Lower leg skin (tissue), 3 donors: Measurements from ENCODE around the gene DPH2.

ENCODE experiments used
- CTCF ChIP-seq, 3 donors: fragments of 450-650 bp; IDR thresholded peaks; one replicate each; pipeline ENCODE4 v1.5.1; 2016; ENCODE audit warnings: antibody characterized with exemption in 3 of 3, mild to moderate bottlenecking in 3 of 3, moderate library complexity in 2 of 3
- POLR2A ChIP-seq, 2 donors: fragments of 450-650 bp; IDR thresholded peaks; one replicate each; pipeline ENCODE4 v1.6.1; 2016 to 2017; ENCODE audit warnings: antibody characterized with exemption in 2 of 2, mild to moderate bottlenecking in 1 of 2, moderate library complexity in 1 of 2

DNA sequence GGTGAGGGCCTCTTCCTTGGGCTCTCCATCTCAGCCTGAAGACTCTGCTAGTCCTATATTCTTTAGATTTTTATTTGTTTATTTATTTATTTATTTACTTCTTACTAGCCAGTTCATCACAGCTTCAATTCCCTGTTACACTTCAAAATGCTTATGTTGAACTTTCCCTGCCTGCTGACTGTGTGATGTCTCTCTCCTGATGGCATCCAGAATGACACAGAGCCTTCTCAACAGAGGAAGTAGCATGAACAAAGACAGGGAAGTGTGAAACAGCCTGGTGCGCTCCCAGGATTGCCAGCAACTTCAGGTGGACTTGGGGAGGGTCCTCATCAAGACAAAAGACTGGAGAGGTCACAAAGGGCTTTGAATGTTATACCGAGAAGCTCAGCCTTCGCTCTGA, 27.4 kb upstream of the DPH2 start:
- no peak for TF ChIP-seq CTCF (IDR thresholded peaks at IDR 0.05)
- no peak for TF ChIP-seq POLR2A (IDR thresholded peaks at IDR 0.05)
